ENCODE results near the gene FAM184A. TPM values are rescaled to one million over a fixed set of nuclear protein-coding genes. Genes with fewer than 3 reads are reported as not detected.

The FAM184A gene
- total and polyA plus RNA-seq, 9 of the 15 experiments (the other 6 are each of a cell fraction or from before 2014, with no cell fraction given) = 6.4 to 18.7 (median 13.1) TPM

DNA sequence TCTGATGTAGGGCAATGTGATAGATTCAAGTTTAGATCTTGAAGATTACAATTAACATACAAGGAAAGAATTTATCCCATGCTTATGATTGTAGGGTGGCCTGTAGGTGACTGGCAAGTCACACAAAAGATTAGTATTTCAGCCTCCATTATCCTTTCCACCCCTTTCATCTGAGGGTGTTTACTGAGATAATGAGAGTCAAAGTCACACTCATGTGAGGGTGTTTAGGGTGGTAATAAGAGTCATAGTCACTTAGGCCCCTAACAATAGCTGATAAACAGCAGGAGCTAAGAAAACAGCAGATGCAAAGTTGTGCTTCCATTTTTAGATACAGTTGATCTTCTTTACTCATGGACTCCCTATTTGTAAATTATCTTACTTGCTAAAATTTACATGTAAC lies 11.4 kb downstream of the FAM184A start:
- ChIA-PET POLR2A (interaction anchor here (1.5 kb wide), 1 partner anchor 11 kb away, joined by 6 read pairs; the partner anchor contains the start of gene FAM184A), CTCF (ENCODE audit: low intra/inter-chr PET ratio) (no interaction called here)
- Histone ChIP-seq H3K79me2 (ENCODE audit: control insufficient read depth, insufficient read depth, low read length) (peaks cover 15% of the 10 kb centered on the region; the same call in 2 of the 3 replicates), H3K36me3 (ENCODE audit: control insufficient read depth, insufficient read depth, low read length) (no peaks in the 10 kb centered on the region), H3K9me1 (ENCODE audit: control insufficient read depth, insufficient read depth, low read length) (no peaks in the 10 kb centered on the region), H3K4me3 (no peak overlapping the region), H2AFZ (ENCODE audit: low read depth, low read length) (0 out of 2 replicates have a peak overlapping the region, but pooled peaks have one; percentile 43), H3K9me3 (replicated peaks; ENCODE audit: control insufficient read depth, insufficient read depth, low read depth, low read length) (no peaks in the 10 kb centered on the region), H3K4me2 (ENCODE audit: insufficient read depth, low read length) (peak overlapping the region; percentile 48; the same call in 1 of the 2 replicates), H4K20me1 (replicated peaks; ENCODE audit: control insufficient read depth, insufficient read depth, low read length) (no peaks in the 10 kb centered on the region), H3K9ac (ENCODE audit: insufficient read depth in 1 of 2, low read depth in 2 of 2, low read length in 2 of 2) (peak overlapping the region in 1 of 2 experiments; percentile 41; a peak in 2 of 4 replicates), H3K27me3 (ENCODE audit: control insufficient read depth in 2 of 2, insufficient read depth in 2 of 2, low read length in 2 of 2) (no peaks in the 10 kb centered on the region), H3K27ac (ENCODE audit: extremely low read depth, low read depth, low read length) (peak overlapping the region; percentile 48), H3K4me1 (replicated peaks in 1 of 2; ENCODE audit: control insufficient read depth in 2 of 2, insufficient read depth in 2 of 2, low read length in 2 of 2) (peaks cover 3 to 21% of the 10 kb centered on the region in 2 experiments; a peak in 4 of 5 replicates)
- DNase-seq (ENCODE audit: extremely low read depth in 1 of 4, low spot score in 3 of 4) (peak in 2 of 4 experiments; percentile 63 to 64), FAIRE-seq (peak; percentile 19), ATAC-seq (peak; percentile 79)
- in situ Hi-C loops (cut with MboI) = no loop called here
- no TSS peak for BruUV-seq (replicated peaks)
- intact Hi-C loops (cut with micrococcal nuclease) = no loop called here
- no peak for TF ChIP-seq MYC (IDR thresholded peaks at IDR 0.05; ENCODE audit: low read depth, low read length)
- no peak for TF ChIP-seq MYC (CRISPR knock-in tag; IDR thresholded peaks at IDR 0.05; ENCODE audit: borderline replicate concordance, low read depth)
- TF ChIP-seq, protein P1, sequence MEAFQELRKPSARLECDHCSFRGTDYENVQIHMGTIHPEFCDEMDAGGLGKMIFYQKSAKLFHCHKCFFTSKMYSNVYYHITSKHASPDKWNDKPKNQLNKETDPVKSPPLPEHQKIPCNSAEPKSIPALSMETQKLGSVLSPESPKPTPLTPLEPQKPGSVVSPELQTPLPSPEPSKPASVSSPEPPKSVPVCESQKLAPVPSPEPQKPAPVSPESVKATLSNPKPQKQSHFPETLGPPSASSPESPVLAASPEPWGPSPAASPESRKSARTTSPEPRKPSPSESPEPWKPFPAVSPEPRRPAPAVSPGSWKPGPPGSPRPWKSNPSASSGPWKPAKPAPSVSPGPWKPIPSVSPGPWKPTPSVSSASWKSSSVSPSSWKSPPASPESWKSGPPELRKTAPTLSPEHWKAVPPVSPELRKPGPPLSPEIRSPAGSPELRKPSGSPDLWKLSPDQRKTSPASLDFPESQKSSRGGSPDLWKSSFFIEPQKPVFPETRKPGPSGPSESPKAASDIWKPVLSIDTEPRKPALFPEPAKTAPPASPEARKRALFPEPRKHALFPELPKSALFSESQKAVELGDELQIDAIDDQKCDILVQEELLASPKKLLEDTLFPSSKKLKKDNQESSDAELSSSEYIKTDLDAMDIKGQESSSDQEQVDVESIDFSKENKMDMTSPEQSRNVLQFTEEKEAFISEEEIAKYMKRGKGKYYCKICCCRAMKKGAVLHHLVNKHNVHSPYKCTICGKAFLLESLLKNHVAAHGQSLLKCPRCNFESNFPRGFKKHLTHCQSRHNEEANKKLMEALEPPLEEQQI (IDR thresholded peaks at IDR 0.05) = 0 out of 2 replicates have a peak, but pooled peaks have one; percentile 30
- 0 out of 2 replicates have a peak, but pooled peaks have one; percentile 24 for TF ChIP-seq POLR2AphosphoS5 (IDR thresholded peaks at IDR 0.05; ENCODE audit: control insufficient read depth, insufficient read depth, low read depth, low read length)
- TF ChIP-seq MIER1 (IDR thresholded peaks at IDR 0.05; ENCODE audit: low read depth) = no peak
- TF ChIP-seq ARID1B (IDR thresholded peaks at IDR 0.05) = peak; percentile 70
- TF ChIP-seq, protein P2, sequence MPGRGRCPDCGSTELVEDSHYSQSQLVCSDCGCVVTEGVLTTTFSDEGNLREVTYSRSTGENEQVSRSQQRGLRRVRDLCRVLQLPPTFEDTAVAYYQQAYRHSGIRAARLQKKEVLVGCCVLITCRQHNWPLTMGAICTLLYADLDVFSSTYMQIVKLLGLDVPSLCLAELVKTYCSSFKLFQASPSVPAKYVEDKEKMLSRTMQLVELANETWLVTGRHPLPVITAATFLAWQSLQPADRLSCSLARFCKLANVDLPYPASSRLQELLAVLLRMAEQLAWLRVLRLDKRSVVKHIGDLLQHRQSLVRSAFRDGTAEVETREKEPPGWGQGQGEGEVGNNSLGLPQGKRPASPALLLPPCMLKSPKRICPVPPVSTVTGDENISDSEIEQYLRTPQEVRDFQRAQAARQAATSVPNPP (IDR thresholded peaks at IDR 0.05; ENCODE audit: borderline replicate concordance, insufficient read depth, insufficient read length) = no peak
- TF ChIP-seq, protein P3, sequence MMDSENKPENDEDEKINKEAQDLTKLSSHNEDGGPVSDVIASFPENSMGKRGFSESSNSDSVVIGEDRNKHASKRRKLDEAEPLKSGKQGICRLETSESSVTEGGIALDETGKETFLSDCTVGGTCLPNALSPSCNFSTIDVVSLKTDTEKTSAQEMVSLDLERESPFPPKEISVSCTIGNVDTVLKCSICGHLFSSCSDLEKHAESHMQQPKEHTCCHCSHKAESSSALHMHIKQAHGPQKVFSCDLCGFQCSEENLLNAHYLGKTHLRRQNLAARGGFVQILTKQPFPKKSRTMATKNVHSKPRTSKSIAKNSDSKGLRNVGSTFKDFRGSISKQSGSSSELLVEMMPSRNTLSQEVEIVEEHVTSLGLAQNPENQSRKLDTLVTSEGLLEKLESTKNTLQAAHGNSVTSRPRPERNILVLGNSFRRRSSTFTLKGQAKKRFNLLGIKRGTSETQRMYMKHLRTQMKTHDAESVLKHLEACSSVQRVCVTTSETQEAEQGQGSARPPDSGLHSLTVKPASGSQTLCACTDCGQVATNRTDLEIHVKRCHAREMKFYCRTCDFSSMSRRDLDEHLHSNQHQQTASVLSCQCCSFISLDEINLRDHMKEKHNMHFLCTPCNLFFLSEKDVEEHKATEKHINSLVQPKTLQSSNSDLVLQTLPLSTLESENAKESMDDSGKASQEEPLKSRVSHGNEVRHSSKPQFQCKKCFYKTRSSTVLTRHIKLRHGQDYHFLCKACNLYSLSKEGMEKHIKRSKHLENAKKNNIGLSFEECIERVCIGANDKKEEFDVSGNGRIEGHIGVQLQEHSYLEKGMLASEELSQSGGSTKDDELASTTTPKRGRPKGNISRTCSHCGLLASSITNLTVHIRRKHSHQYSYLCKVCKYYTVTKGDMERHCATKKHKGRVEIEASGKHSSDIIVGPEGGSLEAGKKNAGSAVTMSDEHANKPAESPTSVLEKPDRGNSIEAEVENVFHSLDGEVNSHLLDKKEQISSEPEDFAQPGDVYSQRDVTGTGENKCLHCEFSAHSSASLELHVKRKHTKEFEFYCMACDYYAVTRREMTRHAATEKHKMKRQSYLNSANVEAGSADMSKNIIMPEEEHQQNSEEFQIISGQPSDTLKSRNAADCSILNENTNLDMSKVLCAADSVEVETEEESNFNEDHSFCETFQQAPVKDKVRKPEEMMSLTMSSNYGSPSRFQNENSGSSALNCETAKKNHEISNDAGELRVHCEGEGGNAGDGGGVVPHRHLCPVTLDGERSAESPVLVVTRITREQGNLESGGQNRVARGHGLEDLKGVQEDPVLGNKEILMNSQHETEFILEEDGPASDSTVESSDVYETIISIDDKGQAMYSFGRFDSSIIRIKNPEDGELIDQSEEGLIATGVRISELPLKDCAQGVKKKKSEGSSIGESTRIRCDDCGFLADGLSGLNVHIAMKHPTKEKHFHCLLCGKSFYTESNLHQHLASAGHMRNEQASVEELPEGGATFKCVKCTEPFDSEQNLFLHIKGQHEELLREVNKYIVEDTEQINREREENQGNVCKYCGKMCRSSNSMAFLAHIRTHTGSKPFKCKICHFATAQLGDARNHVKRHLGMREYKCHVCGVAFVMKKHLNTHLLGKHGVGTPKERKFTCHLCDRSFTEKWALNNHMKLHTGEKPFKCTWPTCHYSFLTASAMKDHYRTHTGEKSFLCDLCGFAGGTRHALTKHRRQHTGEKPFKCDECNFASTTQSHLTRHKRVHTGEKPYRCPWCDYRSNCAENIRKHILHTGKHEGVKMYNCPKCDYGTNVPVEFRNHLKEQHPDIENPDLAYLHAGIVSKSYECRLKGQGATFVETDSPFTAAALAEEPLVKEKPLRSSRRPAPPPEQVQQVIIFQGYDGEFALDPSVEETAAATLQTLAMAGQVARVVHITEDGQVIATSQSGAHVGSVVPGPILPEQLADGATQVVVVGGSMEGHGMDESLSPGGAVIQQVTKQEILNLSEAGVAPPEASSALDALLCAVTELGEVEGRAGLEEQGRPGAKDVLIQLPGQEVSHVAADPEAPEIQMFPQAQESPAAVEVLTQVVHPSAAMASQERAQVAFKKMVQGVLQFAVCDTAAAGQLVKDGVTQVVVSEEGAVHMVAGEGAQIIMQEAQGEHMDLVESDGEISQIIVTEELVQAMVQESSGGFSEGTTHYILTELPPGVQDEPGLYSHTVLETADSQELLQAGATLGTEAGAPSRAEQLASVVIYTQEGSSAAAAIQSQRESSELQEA (IDR thresholded peaks at IDR 0.05; ENCODE audit: low read depth) = no peak
- TF ChIP-seq NCOR1 (IDR thresholded peaks at IDR 0.05) = peak; percentile 44; the same call in 1 of the 2 replicates

Data from K562 (cell line).